ENCODE results near the gene WDR74.

WDR74 gene

DNA sequence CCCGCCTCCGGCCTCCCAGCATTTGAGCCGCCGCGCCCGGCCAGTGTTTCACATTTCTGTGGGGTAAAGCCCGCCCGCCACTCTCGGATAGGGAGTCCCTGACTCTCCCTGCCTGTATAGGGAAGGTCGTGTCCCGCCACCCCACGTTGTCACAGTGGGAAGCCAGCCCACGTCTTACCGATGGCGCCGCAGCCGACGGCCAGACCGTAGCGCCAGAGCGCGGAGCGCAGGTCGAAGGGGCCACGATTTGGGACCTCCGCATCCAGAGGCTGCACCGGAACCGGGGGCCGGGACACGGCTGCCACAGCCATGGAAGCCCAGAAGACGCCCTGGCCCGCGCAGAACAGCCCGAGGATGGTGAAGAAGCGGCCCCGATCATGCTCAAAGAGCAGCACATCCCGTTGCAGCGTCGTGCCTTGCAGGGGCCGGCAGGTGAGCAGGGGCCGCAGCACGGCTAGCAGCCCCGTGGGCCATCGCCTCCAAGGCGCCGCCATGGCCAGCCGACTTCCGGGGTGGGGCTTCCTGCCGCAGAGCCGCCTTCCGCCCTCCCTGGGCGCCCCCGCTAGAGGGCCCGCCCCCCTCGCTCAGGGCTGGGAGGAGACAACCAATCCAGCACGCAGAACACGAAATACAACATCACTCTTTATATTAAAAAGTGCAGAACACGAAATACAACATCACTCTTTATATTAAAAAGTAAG lies 47.7 kb downstream of the WDR74 start, which contains the start of gene TMEM223:
TSS of gene TMEM223 (minus strand) at position 506 of the 701 bp plus-strand sequence. CDS start at position 494, 12 bp downstream.
- peak; percentile 87 for DNase-seq

- no peak for DNase-seq
Observed at GRCh38 chr11:62789576-62789975, 49.8 kb downstream of the WDR74 start.

DNA sequence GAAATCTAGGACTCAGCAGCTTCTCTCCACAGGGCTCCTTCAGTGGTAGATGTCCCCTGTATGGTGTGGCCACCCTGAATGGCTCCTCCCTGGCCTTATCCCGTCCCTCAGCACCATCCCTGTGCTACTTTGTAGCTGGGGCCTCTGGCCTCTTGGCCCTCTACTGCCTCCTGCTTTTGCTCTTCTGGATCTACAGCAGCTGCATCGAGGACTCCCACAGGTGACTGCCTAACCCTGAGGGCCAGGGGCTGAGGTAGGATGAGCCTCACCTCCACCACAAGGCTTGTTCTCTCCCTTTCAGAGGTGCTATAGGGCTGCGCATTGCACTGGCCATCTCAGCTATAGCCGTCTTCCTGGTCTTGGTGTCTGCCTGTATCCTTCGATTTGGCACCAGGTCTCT lies 50.4 kb downstream of the WDR74 start:
- no peak for DNase-seq

GRCh38 chr11:62787005-62787759 lies 52.2 kb downstream of the WDR74 start, which contains the start of gene TMEM179B:
TSS of gene TMEM179B (plus strand) at chr11:62787402. CDS start at chr11:62787432, 30 bp downstream.
- peak; percentile 97 for DNase-seq

DNA sequence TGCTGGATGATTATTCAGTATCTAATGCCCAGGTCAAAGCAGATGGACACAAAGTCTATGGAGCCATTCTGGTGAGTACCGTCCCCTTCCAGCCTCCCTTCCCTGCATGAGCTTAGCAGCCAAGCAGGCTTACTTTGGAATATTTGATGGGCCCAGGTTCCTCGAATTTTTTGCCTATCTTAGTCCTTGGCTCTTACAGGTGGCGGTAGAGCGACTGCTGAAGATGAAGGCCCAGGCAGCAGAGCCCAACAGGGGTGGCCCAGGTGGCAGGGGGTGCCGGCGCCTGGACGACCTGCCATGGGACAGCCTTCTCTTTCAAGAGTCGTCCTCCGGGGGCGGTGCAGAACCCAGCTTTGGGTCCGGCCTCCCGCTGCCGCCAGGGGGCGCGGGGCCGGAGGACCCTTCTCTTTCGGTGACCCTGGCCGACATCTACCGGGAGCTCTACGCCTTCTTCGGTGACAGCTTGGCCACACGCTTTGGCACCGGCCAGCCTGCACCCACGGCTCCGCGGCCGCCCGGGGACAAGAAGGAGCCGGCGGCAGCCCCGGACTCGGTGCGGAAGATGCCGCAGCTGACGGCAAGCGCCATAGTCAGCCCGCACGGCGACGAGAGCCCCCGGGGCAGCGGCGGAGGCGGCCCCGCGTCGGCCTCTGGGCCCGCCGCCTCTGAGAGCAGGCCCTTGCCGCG lies 52.9 kb downstream of the WDR74 start:
- peak; percentile 88 for DNase-seq

All from CD4-positive, alpha-beta T cell treated with Interleukin-15 for 1 hour (primary cell).